SU-DHL-6 (cell line): Measurements from ENCODE around the gene AJAP1.

ENCODE experiments used
- H2AFZ ChIP-seq: fragments of 200-600 bp; sonication (generic); 2 replicates; pipeline ENCODE4 v1.6.1; 2014; ENCODE audit warnings: low read depth, mild to moderate bottlenecking, moderate library complexity, mixed read lengths, antibody characterized with exemption, low read length; ENCODE audit not compliant: severe bottlenecking
- H3F3A ChIP-seq: fragments of 200-600 bp; shearing (Covaris generic); 2 replicates; pipeline ENCODE4 v1.6.0; 2016; ENCODE audit warnings: antibody characterized with exemption, mild to moderate bottlenecking; ENCODE audit not compliant: insufficient read depth
- H3K27ac ChIP-seq: fragments of 200-600 bp; sonication (generic); 2 replicates; pipeline ENCODE4 v1.5.1; 2016; ENCODE audit warnings: low read depth, mild to moderate bottlenecking, low read length, moderate library complexity, mixed read lengths
- H3K27me3 ChIP-seq: fragments of 200-600 bp; sonication (generic), shearing (Covaris generic); 2 replicates; pipeline ENCODE4 v1.6.0; 2014; ENCODE audit warnings: mild to moderate bottlenecking, low read length
- H3K36me3 ChIP-seq: fragments of 200-600 bp; sonication (generic); 2 replicates; pipeline ENCODE4 v1.6.1; 2014; ENCODE audit warnings: mild to moderate bottlenecking, low read length, mixed read lengths
- H3K4me2 ChIP-seq: fragments of 300-600, 200-600 bp; shearing (Covaris generic), sonication (generic); 2 replicates; pipeline ENCODE4 v1.6.0; 2014; ENCODE audit warnings: low read length, low read depth, mild to moderate bottlenecking; ENCODE audit not compliant: poor library complexity, severe bottlenecking
- H3K4me3 ChIP-seq: fragments of 200-600 bp; sonication (generic); 2 replicates; pipeline ENCODE4 v1.5.1; 2014; ENCODE audit warnings: antibody characterized with exemption, low read length, mild to moderate bottlenecking, mixed read lengths; ENCODE audit not compliant: insufficient read depth, poor library complexity, severe bottlenecking
- H3K79me2 ChIP-seq: fragments of 200-600 bp; sonication (generic); 2 replicates; pipeline ENCODE4 v1.6.1; 2014; ENCODE audit warnings: mild to moderate bottlenecking, low read length, moderate library complexity; ENCODE audit not compliant: insufficient read depth
- H3K9ac ChIP-seq: fragments of 200-600 bp; sonication (generic); 2 replicates; pipeline ENCODE4 v1.7.0; 2014; ENCODE audit warnings: mild to moderate bottlenecking, low read length
- H3K9me2 ChIP-seq: fragments of 200-600 bp; sonication (generic); replicated peaks from 2 replicates; pipeline ENCODE4 v1.6.1; 2014; ENCODE audit warnings: low read length; ENCODE audit not compliant: insufficient read depth
- H3K9me3 ChIP-seq: fragments of 200-600 bp; sonication (generic); 2 replicates; pipeline ENCODE4 v1.6.1; 2014; ENCODE audit warnings: low read length, mixed read lengths; ENCODE audit not compliant: insufficient read depth
- H4K20me1 ChIP-seq: fragments of 200-600 bp; sonication (generic); 2 replicates; pipeline ENCODE4 v1.6.1; 2014; ENCODE audit warnings: low read depth, mild to moderate bottlenecking, antibody characterized with exemption, low read length, moderate library complexity, mixed read lengths
- EZH2phosphoT487 ChIP-seq: fragments of 200-600 bp; sonication (generic), shearing (Covaris generic); conservative IDR thresholded peaks from 2 replicates; pipeline ENCODE4 v1.6.1; 2018; ENCODE audit warnings: mild to moderate bottlenecking, antibody characterized with exemption, low read length, moderate library complexity, mixed read lengths
- TF ChIP-seq, protein P1 (sequence below): fragments of 200-600 bp; sonication (generic); IDR thresholded peaks from one replicate; pipeline ENCODE4 v1.5.1; 2017; ENCODE audit warnings: antibody characterized with exemption, mild to moderate bottlenecking, low read length, moderate library complexity; ENCODE audit not compliant: insufficient read depth, poor library complexity, severe bottlenecking

AJAP1 gene

GRCh38 chr1:4755301-4755845, 101.0 kb downstream of the AJAP1 start:
- H2AFZ ChIP-seq = no peak overlapping the region
- no peaks in the 10 kb centered on the region for H3F3A ChIP-seq
- H3K36me3 ChIP-seq = no peaks in the 10 kb centered on the region
- H3K27ac ChIP-seq = no peak overlapping the region
- no peaks in the 10 kb centered on the region for H4K20me1 ChIP-seq
- H3K9ac ChIP-seq = no peak overlapping the region
- H3K9me3 ChIP-seq = no peaks in the 10 kb centered on the region
- H3K27me3 ChIP-seq = no peaks in the 10 kb centered on the region
- TF ChIP-seq, protein P1, sequence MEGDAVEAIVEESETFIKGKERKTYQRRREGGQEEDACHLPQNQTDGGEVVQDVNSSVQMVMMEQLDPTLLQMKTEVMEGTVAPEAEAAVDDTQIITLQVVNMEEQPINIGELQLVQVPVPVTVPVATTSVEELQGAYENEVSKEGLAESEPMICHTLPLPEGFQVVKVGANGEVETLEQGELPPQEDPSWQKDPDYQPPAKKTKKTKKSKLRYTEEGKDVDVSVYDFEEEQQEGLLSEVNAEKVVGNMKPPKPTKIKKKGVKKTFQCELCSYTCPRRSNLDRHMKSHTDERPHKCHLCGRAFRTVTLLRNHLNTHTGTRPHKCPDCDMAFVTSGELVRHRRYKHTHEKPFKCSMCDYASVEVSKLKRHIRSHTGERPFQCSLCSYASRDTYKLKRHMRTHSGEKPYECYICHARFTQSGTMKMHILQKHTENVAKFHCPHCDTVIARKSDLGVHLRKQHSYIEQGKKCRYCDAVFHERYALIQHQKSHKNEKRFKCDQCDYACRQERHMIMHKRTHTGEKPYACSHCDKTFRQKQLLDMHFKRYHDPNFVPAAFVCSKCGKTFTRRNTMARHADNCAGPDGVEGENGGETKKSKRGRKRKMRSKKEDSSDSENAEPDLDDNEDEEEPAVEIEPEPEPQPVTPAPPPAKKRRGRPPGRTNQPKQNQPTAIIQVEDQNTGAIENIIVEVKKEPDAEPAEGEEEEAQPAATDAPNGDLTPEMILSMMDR = no peak
- TF ChIP-seq EZH2phosphoT487 = no peak
- H3K4me3 ChIP-seq = no peak overlapping the region
- H3K79me2 ChIP-seq = no peaks in the 10 kb centered on the region
- no peaks in the 10 kb centered on the region for H3K9me2 ChIP-seq
- H3K4me2 ChIP-seq = no peak overlapping the region

DNA sequence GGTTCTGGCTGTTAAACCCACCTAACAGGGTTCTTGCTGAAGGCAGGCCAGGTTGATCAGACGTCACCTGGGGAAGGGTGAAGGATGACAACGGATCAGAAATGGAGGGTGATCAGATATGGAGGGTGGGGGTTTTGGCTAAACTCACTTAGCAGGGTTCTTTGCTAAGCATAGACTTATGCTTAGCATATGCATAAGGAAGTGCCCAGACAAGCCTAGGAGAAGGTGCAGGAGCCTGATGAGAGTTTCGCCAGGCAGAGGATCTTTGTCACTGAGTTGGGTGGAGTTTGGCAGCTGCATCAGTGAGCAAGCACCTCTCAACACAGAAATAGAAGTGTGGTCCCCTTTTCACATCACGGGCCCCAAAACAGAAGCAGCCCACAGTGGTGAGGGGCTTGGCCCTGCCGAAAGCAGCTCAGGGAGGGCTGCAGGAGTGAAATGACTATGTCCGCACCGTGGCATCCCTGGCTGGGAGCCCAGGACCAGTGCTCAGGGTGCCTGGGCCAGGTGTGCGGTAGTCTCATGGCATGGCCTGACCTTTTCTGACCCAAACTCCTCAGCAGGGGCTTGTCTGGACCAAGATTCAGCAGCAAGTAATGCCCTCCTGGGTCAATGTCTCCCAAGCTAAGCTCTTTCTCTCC, 101.6 kb downstream of the AJAP1 start:
- H2AFZ ChIP-seq = no peak overlapping the region
- H3K4me2 ChIP-seq = no peak overlapping the region
- no peaks in the 10 kb centered on the region for H3K9me3 ChIP-seq
- no peaks in the 10 kb centered on the region for H3K27me3 ChIP-seq
- no peak overlapping the region for H3K4me3 ChIP-seq
- no peak overlapping the region for H3K9ac ChIP-seq
- H3K36me3 ChIP-seq = no peaks in the 10 kb centered on the region
- no peaks in the 10 kb centered on the region for H3K9me2 ChIP-seq
- H3K79me2 ChIP-seq = no peaks in the 10 kb centered on the region
- H4K20me1 ChIP-seq = no peaks in the 10 kb centered on the region
- TF ChIP-seq, protein P1 = no peak
- TF ChIP-seq EZH2phosphoT487 = no peak
- no peak overlapping the region for H3K27ac ChIP-seq
- no peaks in the 10 kb centered on the region for H3F3A ChIP-seq

GRCh38 chr1:4756851-4757580, 102.6 kb downstream of the AJAP1 start:
- Histone ChIP-seq H3K9me2 (no peaks in the 10 kb centered on the region), H3K27me3 (no peaks in the 10 kb centered on the region), H3F3A (no peaks in the 10 kb centered on the region), H4K20me1 (no peaks in the 10 kb centered on the region), H2AFZ (no peak overlapping the region), H3K4me3 (no peak overlapping the region), H3K9me3 (no peaks in the 10 kb centered on the region), H3K4me2 (no peak overlapping the region), H3K36me3 (no peaks in the 10 kb centered on the region), H3K79me2 (no peaks in the 10 kb centered on the region), H3K27ac (no peak overlapping the region), H3K9ac (no peak overlapping the region)
- TF ChIP-seq, protein P1 = no peak
- TF ChIP-seq EZH2phosphoT487 = no peak
